Colonic mucosa (tissue), 4 donors: ENCODE data around the gene RUNX2. TPM values are rescaled to one million over a fixed set of nuclear protein-coding genes. Genes with fewer than 3 reads are reported as not detected.

Experiments used
- DNase-seq: peaks from one replicate; pipeline ENCODE4 v3.0.0-alpha.2; 2020
- H3K27ac ChIP-seq: fragments of 200-600 bp; one replicate; pipeline ENCODE4 v1.8.0; 2021
- H3K27me3 ChIP-seq: fragments of 200-600 bp; one replicate; pipeline ENCODE4 v1.8.0; 2021
- H3K36me3 ChIP-seq: fragments of 200-600 bp; one replicate; pipeline ENCODE4 v1.8.0; 2021
- H3K4me1 ChIP-seq: fragments of 200-600 bp; one replicate; pipeline ENCODE4 v1.8.0; 2021; ENCODE audit warnings: mild to moderate bottlenecking
- H3K4me3 ChIP-seq: fragments of 200-600 bp; one replicate; pipeline ENCODE4 v1.8.0; 2021
- H3K9ac ChIP-seq, 2 donors: one replicate each; pipeline ENCODE4 v1.7.0; 2013; ENCODE audit warnings: control low read depth in 2 of 2, low read depth in 2 of 2, low read length in 2 of 2
- H3K9me3 ChIP-seq: fragments of 200-600 bp; one replicate; pipeline ENCODE4 v1.8.0; 2021
- CTCF ChIP-seq: fragments of 200-600 bp; IDR thresholded peaks from one replicate; pipeline ENCODE4 v1.8.0; 2022; ENCODE audit warnings: antibody characterized with exemption, mild to moderate bottlenecking
- intact Hi-C: fragments of 100-400 bp; cut with DNase I; formaldehyde crosslinking; loops from one replicate; pipeline ENCODE4 v1.14.1; 2022
- total RNA-seq, 2 donors: library from RNA; stranded (reverse); fragmentation: NEBNext Ultra II Directional in 1 of 2; extraction: Animal tissue kit (Norgen Biotek cat#: 25700) in 1 of 2; gene quantifications; one replicate each; pipeline ENCODE4 v1.2.1, GENCODE V29; 2021
- donor health status: healthy.
- donor health status: DM: no; HTN: no; CAD: no.
- donor health status: DM: no; HTN: no; CAD: no.

Gene RUNX2
- total RNA-seq, 2 donors from 2014 or later = 1.7 to 2.6 TPM

- Histone ChIP-seq H3K4me1 (peaks cover 5% of the 10 kb centered on the region), H3K36me3 (no peaks in the 10 kb centered on the region), H3K9me3 (no peaks in the 10 kb centered on the region), H3K9ac (no peak overlapping the region), H3K4me3 (no peak overlapping the region), H3K27me3 (no peaks in the 10 kb centered on the region), H3K27ac (no peak overlapping the region)
- TF ChIP-seq CTCF = no peak
- DNase-seq = no peak
- intact Hi-C loops = no loop called here
These were observed 122.7 kb downstream of the RUNX2 start for GRCh38 chr6:45450831-45451230.

GRCh38 chr6:45454008-45454911, 126.1 kb downstream of the RUNX2 start:
- Histone ChIP-seq H3K4me3 (no peak overlapping the region), H3K4me1 (peaks cover 5% of the 10 kb centered on the region), H3K27me3 (no peaks in the 10 kb centered on the region), H3K36me3 (no peaks in the 10 kb centered on the region), H3K9me3 (no peaks in the 10 kb centered on the region), H3K9ac (no peak overlapping the region), H3K27ac (no peak overlapping the region)
- no peak for TF ChIP-seq CTCF
- no peak for DNase-seq
- intact Hi-C loops = no loop called here

- no peak overlapping the region for H3K27ac ChIP-seq
- H3K9me3 ChIP-seq = no peaks in the 10 kb centered on the region
- H3K36me3 ChIP-seq = no peaks in the 10 kb centered on the region
- H3K27me3 ChIP-seq = no peaks in the 10 kb centered on the region
- no peak overlapping the region for H3K4me3 ChIP-seq
- DNase-seq = no peak
- H3K9ac ChIP-seq = no peak overlapping the region
- no peak for TF ChIP-seq CTCF
- intact Hi-C loops = no loop called here
- H3K4me1 ChIP-seq = peaks cover 5% of the 10 kb centered on the region
These were observed 127.3 kb downstream of the RUNX2 start for GRCh38 chr6:45455408-45455807.

- peaks cover 4% of the 10 kb centered on the region for H3K4me1 ChIP-seq
- no peak overlapping the region for H3K4me3 ChIP-seq
- H3K36me3 ChIP-seq = no peaks in the 10 kb centered on the region
- H3K9me3 ChIP-seq = no peaks in the 10 kb centered on the region
- intact Hi-C loops = no loop called here
- DNase-seq = no peak
- no peak overlapping the region for H3K27ac ChIP-seq
- no peak for TF ChIP-seq CTCF
- no peak overlapping the region for H3K9ac ChIP-seq
- H3K27me3 ChIP-seq = no peaks in the 10 kb centered on the region
These were observed 129.0 kb downstream of the RUNX2 start for GRCh38 chr6:45457141-45457540.

- no peaks in the 10 kb centered on the region for H3K36me3 ChIP-seq
- TF ChIP-seq CTCF = no peak
These were observed 130.5 kb downstream of the RUNX2 start for GRCh38 chr6:45458672-45459071.

More at GRCh38 chr6:45458672-45459071, 130.5 kb downstream of the RUNX2 start:
- H3K9ac ChIP-seq = no peak overlapping the region
- H3K27me3 ChIP-seq = no peaks in the 10 kb centered on the region
- intact Hi-C loops = no loop called here
- H3K4me1 ChIP-seq = no peaks in the 10 kb centered on the region
- no peak for DNase-seq
- no peak overlapping the region for H3K27ac ChIP-seq
- no peak overlapping the region for H3K4me3 ChIP-seq
- no peaks in the 10 kb centered on the region for H3K9me3 ChIP-seq
